ENCODE results near the gene CALCOCO2.

The CALCOCO2 gene

GRCh38 chr17:48873696-48874443 lies 43.0 kb downstream of the CALCOCO2 start:
- DNase-seq = no peak

DNA sequence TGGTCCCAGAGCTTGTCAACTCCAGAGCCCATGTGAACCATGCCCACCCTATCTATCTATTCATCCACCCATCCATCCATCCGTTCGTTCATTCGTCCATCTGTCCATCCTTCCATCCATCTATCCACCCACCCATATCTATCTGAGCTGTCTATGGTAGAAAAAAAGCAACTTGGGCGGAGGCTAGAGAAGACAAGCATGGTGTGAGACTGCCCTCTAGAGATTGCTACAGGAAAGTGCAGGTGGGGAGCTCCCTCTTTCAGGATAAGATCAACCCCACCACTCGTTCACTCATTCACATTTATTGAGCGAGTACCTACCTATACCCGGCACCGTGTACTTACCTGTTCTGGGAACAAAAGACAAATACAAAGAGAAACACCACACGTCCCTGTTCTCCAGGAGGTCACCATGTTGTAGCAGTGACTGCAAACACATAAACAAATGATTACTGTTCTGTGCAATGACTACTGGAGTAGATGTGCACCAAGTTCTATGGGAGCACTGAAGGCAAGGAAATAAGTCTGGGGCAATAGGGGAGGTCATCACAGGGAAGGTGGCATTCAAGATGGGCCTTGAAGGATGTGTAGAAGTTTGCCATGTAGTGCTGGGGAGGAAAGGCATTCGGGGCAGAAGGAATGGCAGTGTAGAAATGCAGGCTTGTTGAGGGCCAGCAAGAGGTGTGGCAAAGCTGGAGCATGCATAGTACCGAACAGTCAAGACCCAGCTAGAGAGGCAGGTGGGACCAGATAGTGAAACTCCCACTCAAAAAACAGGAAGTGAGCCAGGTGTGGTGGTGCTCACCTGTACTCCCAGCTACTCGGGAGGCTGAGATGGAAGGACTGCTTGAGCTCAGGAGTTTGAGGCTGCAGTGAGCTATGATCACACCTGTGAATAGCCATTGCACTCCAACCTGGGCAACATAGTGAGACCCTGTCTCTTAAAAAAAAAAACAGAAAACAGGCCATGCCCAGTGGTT lies 48.4 kb downstream of the CALCOCO2 start:
- DNase-seq = peak; percentile 64

- no peak for DNase-seq
Observed at GRCh38 chr17:48882272-48882671, 51.4 kb downstream of the CALCOCO2 start.

- no peak for DNase-seq
Observed at GRCh38 chr17:48883171-48883570, 52.3 kb downstream of the CALCOCO2 start.

GRCh38 chr17:48890086-48890485 lies 59.3 kb downstream of the CALCOCO2 start:
- DNase-seq = no peak

DNA sequence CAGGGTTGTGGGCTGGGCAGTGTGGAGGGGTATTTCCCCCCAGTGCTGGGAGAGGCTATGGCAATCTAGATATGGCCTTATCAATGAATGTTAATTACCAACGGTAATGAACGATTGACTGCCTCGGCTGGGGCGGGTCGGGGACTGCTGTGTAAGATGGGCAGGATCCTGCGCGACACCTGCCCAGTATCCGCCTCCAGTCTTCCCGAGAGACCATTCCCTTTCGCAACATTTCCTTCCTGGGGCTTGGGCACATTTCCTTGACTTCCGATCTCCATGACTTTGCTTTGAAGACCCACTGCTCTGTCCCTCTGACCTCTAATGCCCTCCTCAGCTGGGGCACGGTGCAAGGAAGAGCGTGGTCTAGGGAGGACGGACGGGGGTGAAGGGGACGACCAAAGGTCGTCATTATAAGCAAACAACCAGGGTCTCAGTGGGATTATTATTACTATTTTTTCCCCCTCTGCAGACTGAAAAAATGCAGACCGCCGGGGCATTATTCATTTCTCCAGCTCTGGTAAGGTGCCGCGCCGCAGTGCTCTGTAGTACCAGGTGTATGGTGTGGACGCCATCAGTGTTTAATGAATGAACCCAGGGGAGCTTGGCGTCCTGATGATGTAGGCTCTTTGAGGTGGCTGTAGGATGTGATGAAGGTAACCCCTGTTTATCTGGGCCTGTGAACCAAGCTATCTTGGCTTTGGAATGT lies 62.3 kb downstream of the CALCOCO2 start:
- no peak for DNase-seq

DNA sequence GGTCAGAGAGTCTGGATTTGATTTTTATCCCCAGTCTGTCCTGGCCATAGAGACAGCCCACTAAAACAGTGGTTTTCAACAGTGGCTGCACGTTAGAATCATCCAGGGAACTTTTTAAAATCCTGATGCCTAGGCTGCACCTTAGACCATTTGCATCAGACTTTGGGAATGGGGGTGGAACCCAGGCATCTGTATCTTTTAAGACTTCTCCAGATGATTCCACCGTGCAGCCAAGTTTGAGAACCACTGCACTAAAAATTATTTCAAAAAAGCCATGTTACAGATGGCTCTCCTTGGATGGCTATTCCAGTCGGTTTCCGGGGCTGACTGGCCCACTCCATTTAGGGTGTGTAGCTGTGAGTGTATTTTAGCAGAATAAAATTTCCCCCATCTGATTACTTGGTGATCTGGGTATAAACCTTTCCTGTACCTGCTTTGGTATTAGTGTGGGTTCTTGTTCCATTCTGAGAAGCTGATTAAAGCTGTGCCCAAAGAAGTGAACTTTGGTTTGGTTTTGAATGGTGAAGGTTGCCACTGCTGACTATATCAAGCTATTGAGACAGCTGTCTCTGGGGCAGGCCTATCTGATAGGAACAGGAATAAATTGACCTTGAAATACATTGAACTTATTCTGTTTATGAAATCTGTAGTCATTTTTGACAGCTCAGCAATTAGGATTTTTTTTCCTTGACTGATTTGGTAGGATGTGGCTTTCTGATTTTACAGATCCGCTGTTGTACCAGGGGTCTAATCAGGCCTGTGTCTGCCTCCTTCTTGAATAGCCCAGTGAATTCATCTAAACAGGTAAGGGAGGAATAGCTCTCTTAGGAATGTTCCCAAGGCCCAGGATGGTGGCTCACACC lies 63.0 kb downstream of the CALCOCO2 start:
- DNase-seq = no peak

DNA sequence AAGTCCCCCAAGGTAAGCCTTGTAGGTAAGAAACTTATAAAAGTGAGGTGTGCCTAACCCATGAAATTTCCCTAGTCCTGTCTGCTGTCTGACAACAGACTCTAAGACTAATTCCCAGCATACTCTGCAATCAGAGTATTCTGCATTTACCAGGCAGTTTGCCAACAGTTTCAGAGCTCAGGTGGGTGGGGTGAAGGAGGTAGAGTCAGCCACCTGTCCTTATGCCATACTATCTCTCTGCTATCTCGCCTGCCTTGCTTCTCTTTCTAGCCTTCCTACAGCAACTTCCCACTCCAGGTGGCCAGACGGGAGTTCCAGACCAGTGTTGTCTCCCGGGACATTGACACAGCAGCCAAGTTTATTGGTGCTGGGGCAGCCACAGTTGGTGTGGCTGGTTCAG lies 64.1 kb downstream of the CALCOCO2 start:
- no peak for DNase-seq

GRCh38 chr17:48901241-48901640 lies 70.4 kb downstream of the CALCOCO2 start:
- DNase-seq = no peak

GRCh38 chr17:48903401-48903800 lies 72.6 kb downstream of the CALCOCO2 start:
- no peak for DNase-seq

DNA sequence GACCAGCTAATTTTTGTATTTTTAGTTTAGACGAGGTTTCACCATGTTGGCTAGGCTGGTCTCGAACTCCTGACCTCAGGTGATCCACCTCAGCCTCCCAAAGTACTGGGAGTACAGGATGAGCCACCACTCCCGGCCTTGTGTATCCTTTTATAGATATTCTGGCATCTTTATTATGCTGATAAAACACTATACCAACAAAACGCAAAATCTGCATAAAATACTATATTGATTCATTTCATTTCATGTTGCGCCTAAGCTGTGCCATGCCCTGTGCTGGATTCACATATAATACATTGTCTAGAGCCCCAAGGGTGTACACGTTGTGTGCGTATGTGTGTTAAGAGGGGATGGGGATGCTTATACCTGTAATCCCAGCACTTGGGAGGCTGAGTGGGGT lies 73.6 kb downstream of the CALCOCO2 start:
- DNase-seq = no peak

GRCh38 chr17:48905987-48906515 lies 75.2 kb downstream of the CALCOCO2 start:
- DNase-seq = no peak

DNA sequence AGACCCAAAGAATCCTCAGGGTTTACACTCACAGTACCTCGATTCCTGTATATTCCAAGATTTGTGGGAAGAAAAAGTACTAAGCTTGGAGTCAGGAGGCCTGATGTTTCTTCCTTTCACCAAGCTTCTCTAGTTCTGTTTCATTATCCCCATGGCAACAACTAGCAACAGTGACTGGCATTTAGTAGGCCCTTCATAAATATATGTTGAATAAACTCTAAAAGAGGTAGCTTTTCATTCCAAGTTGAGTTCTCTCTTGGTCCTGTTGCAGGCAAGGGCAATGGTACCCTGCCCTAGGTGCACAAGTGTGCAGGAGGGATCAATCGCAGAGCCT lies 76.8 kb downstream of the CALCOCO2 start:
- DNase-seq = peak; percentile 41

DNA sequence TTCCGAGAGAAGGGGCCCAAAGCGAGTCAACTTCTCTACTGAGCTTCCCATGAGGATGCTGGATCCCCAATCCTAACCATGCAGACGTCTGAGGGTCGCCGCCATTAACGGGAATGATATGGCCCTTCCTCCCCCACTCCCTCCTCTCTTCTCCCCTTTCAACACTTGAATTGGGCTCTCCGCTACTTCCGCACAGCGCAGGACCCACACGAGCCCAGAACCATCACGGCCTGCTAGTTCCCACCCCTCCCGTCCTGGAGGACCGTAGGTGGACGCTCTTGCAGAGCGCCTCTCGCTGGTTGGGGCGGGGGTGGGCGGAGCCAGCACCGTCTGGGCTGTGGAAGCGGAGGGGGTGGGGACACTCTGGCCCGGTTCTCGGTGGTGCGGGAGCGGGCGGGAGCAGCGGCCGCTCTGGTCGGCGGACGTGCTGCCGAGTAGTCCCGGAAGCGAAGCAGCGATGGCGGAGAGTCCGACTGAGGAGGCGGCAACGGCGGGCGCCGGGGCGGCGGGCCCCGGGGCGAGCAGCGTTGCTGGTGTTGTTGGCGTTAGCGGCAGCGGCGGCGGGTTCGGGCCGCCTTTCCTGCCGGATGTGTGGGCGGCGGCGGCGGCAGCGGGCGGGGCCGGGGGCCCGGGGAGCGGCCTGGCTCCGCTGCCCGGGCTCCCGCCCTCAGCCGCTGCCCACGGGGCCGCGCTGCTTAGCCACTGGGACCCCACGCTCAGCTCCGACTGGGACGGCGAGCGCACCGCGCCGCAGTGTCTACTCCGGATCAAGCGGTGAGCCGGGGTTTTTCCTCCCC lies 77.4 kb downstream of the CALCOCO2 start, which contains the start of gene UBE2Z:
Gene UBE2Z, plus strand, starts transcription at position 361 of the 797 bp plus-strand sequence. Its CDS starts 97 bp downstream, at position 458.
- peak; percentile 94 for DNase-seq

- DNase-seq = peak; percentile 70
Observed at GRCh38 chr17:48908853-48909394, 78.1 kb downstream of the CALCOCO2 start.

- DNase-seq = no peak
Observed at GRCh38 chr17:48909783-48910182, 78.9 kb downstream of the CALCOCO2 start.

- DNase-seq = no peak
Observed at GRCh38 chr17:48910370-48910769, 79.5 kb downstream of the CALCOCO2 start.

DNA sequence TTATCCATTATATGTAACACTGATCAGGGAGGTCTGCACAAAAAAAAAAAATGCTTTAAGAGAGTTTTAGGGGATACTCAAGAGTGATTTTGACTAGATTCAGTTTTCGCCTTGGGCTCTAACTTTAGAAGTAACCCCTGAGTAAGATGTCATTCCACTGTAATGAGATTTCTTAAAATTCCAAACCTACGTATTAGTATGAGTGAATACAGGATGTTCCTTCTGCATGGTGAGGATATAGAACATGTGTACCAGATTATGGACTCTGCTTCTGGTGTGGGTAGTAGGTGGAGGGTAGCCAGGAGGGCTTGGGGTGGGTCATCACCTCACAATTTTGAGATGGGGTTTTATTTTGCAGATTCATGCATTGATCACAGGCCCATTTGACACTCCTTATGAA lies 81.6 kb downstream of the CALCOCO2 start:
- no peak for DNase-seq

All from HCEC 1CT (cell line).